HepG2 (cell line): ENCODE results near the gene SRRM1. TPM values are rescaled to one million over a fixed set of nuclear protein-coding genes. Genes with fewer than 3 reads are reported as not detected.
A peak's percentile ranks its signal among the peaks of the same experiment; 100 is the strongest.

Experiments
- BCL6 ChIP-seq: IDR thresholded peaks from 2 replicates; pipeline ENCODE4 v1.6.1; 2016; ENCODE audit warnings: missing genetic modification reagents, missing compliant biosample characterization
- DPF2 ChIP-seq: sonication (generic); formaldehyde crosslinking; IDR thresholded peaks from 2 replicates; pipeline ENCODE4 v1.4.0; 2020; ENCODE audit warnings: mild to moderate bottlenecking, low read depth, missing genetic modification reagents, borderline replicate concordance
- ELF4 ChIP-seq: sonication (generic); formaldehyde crosslinking; IDR thresholded peaks from 2 replicates; pipeline ENCODE4 v1.5.0; 2020; ENCODE audit warnings: missing genetic modification reagents, mild to moderate bottlenecking, moderate library complexity, borderline replicate concordance
- GABPB1 ChIP-seq: IDR thresholded peaks from 2 replicates; pipeline ENCODE4 v1.6.1; 2016; ENCODE audit warnings: mild to moderate bottlenecking, missing genetic modification reagents, moderate library complexity, missing compliant biosample characterization
- HMG20B ChIP-seq: conservative IDR thresholded peaks from 2 replicates; pipeline ENCODE4 v1.6.1; 2016; ENCODE audit warnings: missing genetic modification reagents, missing compliant biosample characterization
- HNRNPLL ChIP-seq: fragments of 200-400 bp; formaldehyde crosslinking; IDR thresholded peaks from 2 replicates; pipeline ENCODE4 v1.6.1; 2017; ENCODE audit warnings: mild to moderate bottlenecking, low read depth, low read length; ENCODE audit not compliant: poor library complexity, severe bottlenecking
- NR2F2 ChIP-seq: IDR thresholded peaks from 2 replicates; pipeline ENCODE4 v1.6.1; 2012; ENCODE audit warnings: low read depth, inconsistent platforms, borderline replicate concordance
- SALL1 ChIP-seq: sonication (generic); formaldehyde crosslinking; IDR thresholded peaks from 2 replicates; pipeline ENCODE4 v1.8.0; 2022; ENCODE audit warnings: mild to moderate bottlenecking, missing genetic modification reagents
- SATB2 ChIP-seq: sonication (generic); formaldehyde crosslinking; IDR thresholded peaks from 2 replicates; pipeline ENCODE4 v1.5.0; 2020; ENCODE audit warnings: missing genetic modification reagents
- SKIL ChIP-seq: sonication (generic); formaldehyde crosslinking; IDR thresholded peaks from 2 replicates; pipeline ENCODE4 v1.8.0; 2022; ENCODE audit warnings: missing genetic modification reagents, mild to moderate bottlenecking, moderate library complexity, borderline replicate concordance
- TFE3 ChIP-seq: IDR thresholded peaks from 2 replicates; pipeline ENCODE4 v1.6.1; 2016
- ZMAT3 ChIP-seq: sonication (generic); formaldehyde crosslinking; conservative IDR thresholded peaks from 2 replicates; pipeline ENCODE4 v1.7.0; 2021; ENCODE audit warnings: missing genetic modification reagents
- ZMYM3 ChIP-seq: sonication (generic); formaldehyde crosslinking; IDR thresholded peaks from 2 replicates; pipeline ENCODE4 v1.5.1; 2020; ENCODE audit warnings: mild to moderate bottlenecking, missing genetic modification reagents
- ZNF441 ChIP-seq: sonication (generic); formaldehyde crosslinking; IDR thresholded peaks from 2 replicates; pipeline ENCODE4 v1.7.0; 2021; ENCODE audit warnings: missing genetic modification reagents, borderline replicate concordance
- ZNF605 ChIP-seq: sonication (generic); formaldehyde crosslinking; IDR thresholded peaks from 2 replicates; pipeline ENCODE4 v1.8.0; 2022; ENCODE audit warnings: mild to moderate bottlenecking, missing genetic modification reagents
- ZNF841 ChIP-seq: sonication (generic); formaldehyde crosslinking; IDR thresholded peaks from 2 replicates; pipeline ENCODE4 v1.8.1; 2023; ENCODE audit warnings: missing genetic modification reagents, borderline replicate concordance
- ZSCAN29 ChIP-seq: sonication (generic); formaldehyde crosslinking; conservative IDR thresholded peaks from 2 replicates; pipeline ENCODE4 v1.4.0; 2020; ENCODE audit warnings: mild to moderate bottlenecking, missing genetic modification reagents
- polyA plus RNA-seq, 8 experiments: library from polyadenylated mRNA; depleted of rRNA in 3 of 8; stranded (reverse) in 7 of 8; unstranded in 1 of 8; fragments of >200 nt; fragmentation: Illumina TruSeq in 4 of 8; extraction: Trizol in 4 of 8; gene quantifications; 2 replicates each; pipeline versions ENCODE4 v1.2.1 to v1.2.3, GENCODE V29; 2011 to 2016; ENCODE audit warnings: low read depth in 4 of 8, missing spikeins in 1 of 8, mixed read lengths in 1 of 8; ENCODE audit not compliant: insufficient read depth in 1 of 8
- total RNA-seq, 5 experiments: library from RNA; depleted of rRNA; stranded (reverse); fragments of >200 nt; fragmentation: Illumina TruSeq; extraction: Trizol; gene quantifications; 2 replicates each; pipeline ENCODE4 v1.2.3, GENCODE V29; 2016; ENCODE audit warnings: low read depth in 1 of 5
- TF ChIP-seq, protein P1 (sequence below): sonication (generic); formaldehyde crosslinking; IDR thresholded peaks from 2 replicates; pipeline ENCODE4 v1.4.0; 2020; ENCODE audit warnings: missing genetic modification reagents
- TF ChIP-seq, protein P2 (sequence below): IDR thresholded peaks from 2 replicates; pipeline ENCODE4 v1.4.0; 2020; ENCODE audit warnings: mild to moderate bottlenecking, missing genetic modification reagents

The SRRM1 gene
- total and polyA plus RNA-seq, 2 of the 13 experiments (the other 11 are each of a cell fraction or from before 2014, with no cell fraction given): 31.6 to 44.5 TPM

GRCh38 chr1:24705260-24706073 is 62.4 kb downstream of the SRRM1 start (continued):
- TF ChIP-seq, protein P1, sequence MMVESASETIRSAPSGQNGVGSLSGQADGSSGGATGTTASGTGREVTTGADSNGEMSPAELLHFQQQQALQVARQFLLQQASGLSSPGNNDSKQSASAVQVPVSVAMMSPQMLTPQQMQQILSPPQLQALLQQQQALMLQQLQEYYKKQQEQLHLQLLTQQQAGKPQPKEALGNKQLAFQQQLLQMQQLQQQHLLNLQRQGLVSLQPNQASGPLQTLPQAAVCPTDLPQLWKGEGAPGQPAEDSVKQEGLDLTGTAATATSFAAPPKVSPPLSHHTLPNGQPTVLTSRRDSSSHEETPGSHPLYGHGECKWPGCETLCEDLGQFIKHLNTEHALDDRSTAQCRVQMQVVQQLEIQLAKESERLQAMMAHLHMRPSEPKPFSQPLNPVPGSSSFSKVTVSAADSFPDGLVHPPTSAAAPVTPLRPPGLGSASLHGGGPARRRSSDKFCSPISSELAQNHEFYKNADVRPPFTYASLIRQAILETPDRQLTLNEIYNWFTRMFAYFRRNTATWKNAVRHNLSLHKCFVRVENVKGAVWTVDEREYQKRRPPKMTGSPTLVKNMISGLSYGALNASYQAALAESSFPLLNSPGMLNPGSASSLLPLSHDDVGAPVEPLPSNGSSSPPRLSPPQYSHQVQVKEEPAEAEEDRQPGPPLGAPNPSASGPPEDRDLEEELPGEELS: peak; percentile 85
- TF ChIP-seq ZNF441 (CRISPR knock-in tag) (peak; percentile 65; the same call in 1 of the 2 replicates), SKIL (CRISPR knock-in tag) (peak; percentile 35; the same call in 1 of the 2 replicates), HNRNPLL (peak; percentile 37), GABPB1 (CRISPR knock-in tag) (no peak), ELF4 (CRISPR knock-in tag) (0 out of 2 replicates have a peak, but pooled peaks have one; percentile 49), NR2F2 (0 out of 2 replicates have a peak, but pooled peaks have one; percentile 33), BCL6 (peak; percentile 56), DPF2 (peak; percentile 56; the same call in 1 of the 2 replicates), ZMAT3 (CRISPR knock-in tag) (0 out of 2 replicates have a peak, but pooled peaks have one; percentile 59), ZNF605 (CRISPR knock-in tag) (peak; percentile 90), SALL1 (CRISPR knock-in tag) (peak; percentile 64; the same call in 1 of the 2 replicates), HMG20B (CRISPR knock-in tag) (0 out of 2 replicates have a peak, but pooled peaks have one; percentile 47), ZSCAN29 (CRISPR knock-in tag) (no peak), TFE3 (CRISPR knock-in tag) (no peak), ZNF841 (CRISPR knock-in tag) (no peak), ZMYM3 (CRISPR knock-in tag) (peak; percentile 92), SATB2 (CRISPR knock-in tag) (no peak)
- TF ChIP-seq, protein P2, sequence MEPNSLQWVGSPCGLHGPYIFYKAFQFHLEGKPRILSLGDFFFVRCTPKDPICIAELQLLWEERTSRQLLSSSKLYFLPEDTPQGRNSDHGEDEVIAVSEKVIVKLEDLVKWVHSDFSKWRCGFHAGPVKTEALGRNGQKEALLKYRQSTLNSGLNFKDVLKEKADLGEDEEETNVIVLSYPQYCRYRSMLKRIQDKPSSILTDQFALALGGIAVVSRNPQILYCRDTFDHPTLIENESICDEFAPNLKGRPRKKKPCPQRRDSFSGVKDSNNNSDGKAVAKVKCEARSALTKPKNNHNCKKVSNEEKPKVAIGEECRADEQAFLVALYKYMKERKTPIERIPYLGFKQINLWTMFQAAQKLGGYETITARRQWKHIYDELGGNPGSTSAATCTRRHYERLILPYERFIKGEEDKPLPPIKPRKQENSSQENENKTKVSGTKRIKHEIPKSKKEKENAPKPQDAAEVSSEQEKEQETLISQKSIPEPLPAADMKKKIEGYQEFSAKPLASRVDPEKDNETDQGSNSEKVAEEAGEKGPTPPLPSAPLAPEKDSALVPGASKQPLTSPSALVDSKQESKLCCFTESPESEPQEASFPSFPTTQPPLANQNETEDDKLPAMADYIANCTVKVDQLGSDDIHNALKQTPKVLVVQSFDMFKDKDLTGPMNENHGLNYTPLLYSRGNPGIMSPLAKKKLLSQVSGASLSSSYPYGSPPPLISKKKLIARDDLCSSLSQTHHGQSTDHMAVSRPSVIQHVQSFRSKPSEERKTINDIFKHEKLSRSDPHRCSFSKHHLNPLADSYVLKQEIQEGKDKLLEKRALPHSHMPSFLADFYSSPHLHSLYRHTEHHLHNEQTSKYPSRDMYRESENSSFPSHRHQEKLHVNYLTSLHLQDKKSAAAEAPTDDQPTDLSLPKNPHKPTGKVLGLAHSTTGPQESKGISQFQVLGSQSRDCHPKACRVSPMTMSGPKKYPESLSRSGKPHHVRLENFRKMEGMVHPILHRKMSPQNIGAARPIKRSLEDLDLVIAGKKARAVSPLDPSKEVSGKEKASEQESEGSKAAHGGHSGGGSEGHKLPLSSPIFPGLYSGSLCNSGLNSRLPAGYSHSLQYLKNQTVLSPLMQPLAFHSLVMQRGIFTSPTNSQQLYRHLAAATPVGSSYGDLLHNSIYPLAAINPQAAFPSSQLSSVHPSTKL (CRISPR knock-in tag): peak; percentile 54
